ENCODE measurements around the gene MAN1A1.

Gene MAN1A1

DNA sequence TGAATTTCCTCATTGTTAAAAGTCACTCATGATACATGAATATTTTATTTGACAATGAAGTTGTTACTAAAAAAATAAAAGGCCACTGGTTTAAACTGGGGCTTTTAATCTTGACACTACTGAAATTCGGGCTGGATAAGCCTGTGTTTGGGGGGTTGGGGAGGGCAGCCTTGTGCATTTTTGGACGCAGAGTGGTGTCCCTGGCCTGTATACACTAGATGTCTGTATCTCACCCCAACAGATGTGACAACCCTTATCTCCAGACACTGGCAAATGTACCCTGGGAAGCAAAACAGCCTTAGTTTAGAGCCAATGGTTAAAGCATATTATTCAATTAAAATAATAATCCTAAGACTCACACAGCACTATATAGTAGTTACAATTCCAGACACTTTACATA, 24.8 kb downstream of the MAN1A1 start:
- no peak for DNase-seq

DNA sequence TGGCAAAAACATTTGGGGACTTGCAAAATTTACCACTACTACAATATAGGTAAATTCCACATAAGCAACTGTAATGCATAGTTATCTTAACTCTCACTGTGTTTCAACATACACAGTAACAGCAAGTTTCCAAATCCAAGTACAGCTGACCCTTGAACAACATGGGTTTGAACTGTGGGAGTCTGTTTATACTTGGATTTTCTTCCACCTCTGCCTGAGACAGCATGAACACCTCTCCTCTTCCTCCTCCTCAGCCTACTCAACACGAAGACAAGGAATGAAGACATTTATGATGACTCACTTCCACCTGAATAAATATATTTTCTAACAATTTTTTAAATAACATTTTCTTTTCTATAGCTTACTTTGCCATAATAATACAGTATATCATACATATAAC, 25.6 kb downstream of the MAN1A1 start:
- no peak for DNase-seq

DNA sequence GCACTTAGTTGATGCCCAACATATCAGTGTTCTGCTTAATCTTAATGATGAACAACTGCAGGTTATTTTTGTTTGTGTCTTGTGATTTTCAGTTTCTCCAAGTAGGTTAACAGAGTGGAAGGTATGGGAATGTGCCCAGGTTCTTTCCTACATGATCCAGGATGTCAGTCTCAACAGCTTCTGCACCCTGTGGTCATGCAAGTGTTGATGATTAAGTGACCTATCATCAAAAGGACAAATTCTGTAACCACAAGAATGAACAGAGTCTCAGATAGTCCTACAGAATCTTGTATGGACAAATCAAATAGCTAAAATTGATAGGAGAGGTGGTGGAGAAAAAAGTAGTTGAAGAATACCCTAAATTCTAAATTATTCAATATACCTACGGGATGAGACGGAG, 26.1 kb downstream of the MAN1A1 start:
- no peak for DNase-seq

DNA sequence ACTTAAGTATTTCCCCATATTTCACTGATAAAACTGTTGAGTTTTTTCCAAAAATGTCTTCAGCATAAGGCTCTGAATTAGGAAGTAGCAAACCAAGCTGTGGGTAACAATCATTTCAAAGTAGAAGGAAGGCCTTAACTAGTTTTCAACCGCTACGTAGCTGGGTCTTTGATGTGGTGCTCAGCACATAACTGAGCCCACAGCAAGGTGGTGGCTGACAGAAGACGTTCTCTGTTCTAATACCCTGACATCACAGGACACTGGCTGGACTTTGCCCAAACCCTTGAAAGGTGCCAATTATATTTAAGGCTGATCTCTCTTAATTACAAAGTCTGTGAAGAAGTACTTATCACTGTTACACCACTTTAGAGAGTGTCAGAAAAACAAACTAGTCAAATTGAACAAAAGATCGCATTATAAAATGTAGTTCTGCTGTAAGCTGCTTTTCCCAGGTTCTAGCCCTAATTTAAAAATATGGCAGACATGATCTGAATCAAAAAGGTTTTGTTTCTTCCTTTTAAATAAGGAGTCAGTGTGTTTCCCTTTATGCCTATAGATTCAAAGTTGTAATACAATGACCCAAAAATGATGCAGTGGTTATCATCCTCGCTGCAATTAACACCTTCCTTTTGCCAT, 26.7 kb downstream of the MAN1A1 start:
- no peak for DNase-seq

DNA sequence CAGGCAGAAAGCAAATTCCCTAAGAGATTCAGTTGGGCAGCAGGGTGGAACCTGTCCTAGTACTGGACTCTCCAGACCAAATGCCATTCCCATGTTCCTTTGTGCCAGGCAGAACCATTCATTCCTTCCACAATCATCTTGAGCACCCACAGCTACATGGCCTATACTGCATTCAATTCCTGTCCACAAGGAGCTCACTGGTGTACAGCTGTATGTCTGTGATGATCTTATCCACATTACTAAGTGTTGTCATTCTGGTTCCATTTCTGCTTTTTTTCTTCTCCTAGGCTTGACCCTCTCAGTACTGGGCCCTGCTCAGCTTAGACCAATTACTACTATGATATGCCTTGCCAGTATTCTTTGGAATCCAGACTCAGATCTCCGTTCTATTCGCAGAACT, 27.5 kb downstream of the MAN1A1 start:
- no peak for DNase-seq

DNA sequence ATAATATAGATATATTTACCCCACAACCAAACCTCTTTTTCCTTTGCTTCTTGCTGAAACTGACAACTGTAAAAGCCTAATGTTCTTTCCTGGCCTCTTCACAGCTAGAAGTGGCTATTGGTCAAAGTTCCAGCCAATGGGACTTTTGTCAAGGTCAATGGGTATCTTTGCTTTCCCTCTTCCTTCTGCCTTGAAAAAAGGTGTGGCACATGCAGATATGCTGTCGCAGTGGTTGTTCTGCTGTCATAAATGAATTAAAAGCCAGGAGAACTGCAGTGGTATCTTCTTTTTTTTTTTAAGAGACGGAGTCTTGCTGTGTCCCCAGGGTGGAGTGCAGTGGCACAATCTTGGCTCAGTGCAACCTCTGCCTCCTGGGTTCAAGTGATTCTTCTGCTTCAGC, 29.9 kb downstream of the MAN1A1 start:
- no peak for DNase-seq

DNA sequence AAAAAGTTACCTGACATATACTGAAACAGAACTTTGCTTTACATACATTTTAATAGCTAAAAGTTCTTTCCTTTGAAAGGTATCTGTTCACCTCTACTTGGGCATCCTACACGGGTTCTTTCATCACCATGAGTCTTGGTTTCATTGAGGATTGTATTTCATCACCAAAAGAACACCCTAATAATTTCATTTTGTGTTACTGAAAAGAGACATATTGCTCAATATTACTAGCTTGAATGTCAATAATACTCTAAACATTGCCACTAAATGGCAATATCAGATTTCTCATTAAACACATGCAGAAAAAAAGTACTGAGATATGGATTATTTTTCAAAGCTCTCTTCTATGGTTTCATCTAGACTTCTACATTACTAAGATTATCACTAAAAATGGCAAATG, 30.8 kb downstream of the MAN1A1 start:
- no peak for DNase-seq

DNA sequence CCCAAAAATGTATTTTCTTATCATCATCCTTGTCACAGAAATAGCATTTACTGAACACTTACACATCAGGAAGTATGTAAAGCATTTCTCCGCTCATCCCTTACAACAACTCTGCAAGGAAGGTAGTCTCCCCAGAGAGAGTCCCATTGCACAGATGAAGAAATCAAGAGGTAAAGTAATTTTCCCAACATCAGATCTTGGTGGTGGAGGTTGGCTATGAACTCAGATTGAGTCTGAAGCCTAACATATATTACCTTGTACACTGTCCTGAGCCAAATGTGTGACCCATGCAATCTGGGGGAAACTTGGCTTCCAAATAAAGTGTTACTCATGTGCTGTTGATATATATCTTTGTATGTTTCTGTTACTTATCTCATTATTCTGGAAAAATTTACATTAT, 31.4 kb downstream of the MAN1A1 start:
- DNase-seq: no peak

DNA sequence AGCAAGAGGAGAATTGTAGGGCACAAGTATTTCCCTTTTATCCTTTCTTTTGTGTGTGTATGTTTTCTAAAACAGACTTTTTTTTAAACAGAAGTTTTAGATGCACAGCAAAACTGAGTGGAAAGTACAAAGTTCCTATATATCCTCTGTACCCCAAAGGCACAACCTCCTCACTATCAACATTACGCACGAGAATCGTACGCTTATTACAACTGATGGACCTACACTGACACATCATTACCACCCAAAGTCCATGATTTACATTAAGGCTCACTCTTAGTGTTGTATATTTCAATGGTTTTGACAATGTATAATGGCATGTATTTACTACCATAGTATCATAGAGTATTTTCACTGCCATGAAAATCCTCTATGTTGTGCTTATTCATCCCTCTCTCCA, 32.6 kb downstream of the MAN1A1 start:
- DNase-seq: no peak

DNA sequence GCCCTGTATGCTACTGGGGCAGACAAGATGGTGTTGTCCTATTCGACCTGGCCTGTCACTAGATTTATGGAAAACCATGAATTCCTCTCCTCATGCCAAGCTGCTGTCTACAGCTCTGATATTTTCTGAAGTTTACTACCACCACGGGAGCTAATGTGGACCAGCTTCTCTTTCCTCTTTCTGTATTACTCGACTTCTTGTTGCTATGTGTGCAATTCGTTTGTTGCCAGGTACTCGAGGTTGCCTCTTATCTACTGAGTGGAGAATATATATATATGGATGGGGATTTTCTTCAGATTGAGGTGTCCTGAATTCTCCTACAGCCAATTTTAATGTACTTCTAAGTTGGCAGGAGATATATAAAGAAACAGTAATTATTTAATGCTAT, 34.7 kb downstream of the MAN1A1 start:
- DNase-seq: no peak

DNA sequence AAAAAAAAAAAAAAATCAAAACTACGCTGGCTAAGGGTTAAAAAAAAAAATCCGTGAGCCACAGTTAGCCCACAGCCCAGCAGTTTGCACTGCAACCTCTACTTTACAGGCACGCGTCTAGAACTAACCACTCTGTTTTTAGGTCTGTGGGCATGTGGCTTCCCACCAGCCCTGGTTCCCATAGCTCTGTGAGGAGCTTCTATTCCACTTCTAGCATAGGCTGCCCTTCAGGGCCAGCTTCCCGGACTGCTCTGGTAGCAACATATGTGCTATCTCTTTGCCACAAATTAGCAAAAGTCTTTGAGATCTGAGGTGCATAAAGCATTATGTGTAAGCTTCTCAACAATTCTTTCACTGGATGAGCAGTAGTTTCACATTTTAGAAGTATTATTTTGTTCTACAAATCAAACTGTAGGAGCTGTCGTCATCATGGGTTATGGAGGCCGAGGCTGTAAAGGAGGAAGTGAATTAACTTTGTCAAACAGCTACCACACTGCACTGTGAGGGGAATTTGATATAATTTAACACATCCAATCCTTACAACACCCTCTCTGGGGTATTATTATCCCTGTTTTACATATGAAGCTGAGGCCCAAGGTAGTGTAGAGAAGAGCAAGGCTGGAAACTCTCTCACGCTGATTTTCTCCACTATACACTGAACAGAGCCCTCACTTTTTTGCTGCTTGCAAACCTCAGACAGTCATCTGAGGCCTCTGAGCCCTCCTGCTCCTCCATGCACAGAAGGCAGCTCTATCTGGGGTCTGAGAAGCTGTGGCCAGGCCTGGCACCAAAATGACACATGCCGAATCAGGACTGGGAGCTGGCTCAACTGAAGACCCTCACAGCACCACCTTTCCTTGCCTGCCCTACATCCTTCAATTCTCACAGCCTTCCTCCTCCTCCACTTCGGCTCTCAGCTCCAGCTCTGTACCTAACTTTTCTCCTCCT, 35.4 kb downstream of the MAN1A1 start:
- no peak for DNase-seq

DNA sequence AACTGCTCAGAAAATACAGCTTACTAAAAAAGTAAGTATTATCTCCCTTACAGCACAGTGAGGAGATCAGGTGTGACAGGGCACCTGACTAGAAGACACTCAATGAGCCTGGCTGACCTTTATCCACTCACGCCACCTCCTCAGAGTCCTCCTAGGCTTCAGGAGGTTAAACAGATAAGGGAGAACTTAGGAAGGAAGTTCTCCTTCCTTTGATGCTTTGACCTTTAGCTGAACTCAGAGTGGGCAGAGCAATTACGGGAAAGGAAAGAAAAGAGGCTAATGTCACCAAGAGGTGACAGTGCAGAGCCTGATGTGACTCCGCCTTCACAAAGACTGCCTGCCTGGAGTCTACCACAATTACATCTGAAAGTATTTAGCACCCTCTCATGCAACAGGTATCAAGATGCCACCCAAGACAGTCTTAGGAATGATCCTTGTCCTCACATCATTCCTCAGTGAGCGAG, 36.7 kb downstream of the MAN1A1 start:
- DNase-seq: no peak

DNA sequence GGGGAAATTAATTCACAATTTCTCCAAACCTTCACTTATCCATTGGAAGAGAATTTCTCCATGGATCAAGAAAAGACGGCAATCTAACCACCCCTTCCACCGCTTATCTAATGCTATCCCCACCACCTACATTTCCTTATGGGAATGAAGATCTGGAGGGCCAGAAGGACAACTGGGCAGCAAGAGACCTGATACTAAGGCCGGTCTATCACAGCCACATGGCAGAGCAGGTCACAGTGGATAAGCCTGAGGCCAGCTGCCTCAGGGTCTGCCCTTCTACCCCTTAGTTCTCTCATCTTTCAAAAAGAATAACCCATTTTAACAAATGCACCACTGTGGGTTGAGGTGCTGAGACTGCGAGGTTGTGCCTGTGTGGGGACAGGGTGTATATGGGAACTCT, 37.1 kb downstream of the MAN1A1 start:
- no peak for DNase-seq

DNA sequence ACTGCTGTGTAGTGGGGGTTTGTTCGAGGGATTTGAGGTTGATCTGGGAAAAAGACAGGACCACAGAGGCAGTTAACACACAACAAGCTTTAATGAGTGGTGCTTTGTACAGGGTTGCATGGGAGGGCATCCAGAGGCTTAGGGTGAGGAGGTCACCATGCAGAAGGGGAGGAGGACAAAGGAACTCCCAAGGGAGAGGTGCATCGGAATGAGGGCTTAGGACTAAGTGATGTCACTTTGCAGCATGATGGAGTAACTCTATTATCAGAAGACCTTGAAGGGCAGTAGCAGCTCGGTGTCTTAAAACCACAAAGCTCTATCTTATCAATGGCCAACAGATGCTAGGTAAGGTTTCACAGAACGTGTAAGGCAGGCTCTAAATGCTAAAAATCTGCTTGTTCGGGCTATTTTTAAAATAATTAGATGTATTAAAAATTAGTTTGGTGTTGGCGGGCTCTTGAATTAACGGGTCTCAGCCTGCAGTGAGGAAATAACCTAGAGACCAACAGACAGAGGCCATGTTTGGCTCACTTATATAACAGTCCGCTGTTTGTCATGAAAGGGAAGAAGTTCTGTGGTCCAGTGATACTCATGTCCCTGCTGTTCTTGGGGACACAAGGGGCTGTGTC, 37.9 kb downstream of the MAN1A1 start:
- DNase-seq: no peak

DNA sequence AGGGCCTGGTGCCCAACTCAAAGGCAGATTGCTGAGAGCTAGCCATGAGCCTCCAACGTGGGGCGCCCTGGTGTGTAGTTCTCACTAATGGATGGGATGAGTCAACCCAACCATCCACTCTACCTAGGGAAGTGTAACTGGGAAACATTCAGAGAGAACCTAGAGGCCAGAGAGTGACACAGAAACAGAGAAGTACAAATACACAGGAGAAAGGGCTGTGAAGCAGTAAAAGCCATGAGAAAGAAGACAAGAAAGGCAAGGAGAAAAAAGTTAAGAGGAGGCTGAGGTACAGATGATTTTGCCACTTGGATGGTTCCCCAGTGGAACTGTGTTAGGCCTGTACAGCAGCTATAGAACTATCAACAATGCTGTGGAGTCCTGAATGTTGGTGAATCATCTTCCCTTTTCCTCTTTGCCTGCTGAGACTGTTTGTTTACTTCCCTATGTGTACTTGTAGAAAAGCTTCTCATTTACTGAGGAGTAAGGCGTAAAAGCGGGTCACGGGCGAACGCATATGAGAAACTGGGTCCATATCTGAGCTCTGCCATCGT, 39.0 kb downstream of the MAN1A1 start:
- DNase-seq: no peak

DNA sequence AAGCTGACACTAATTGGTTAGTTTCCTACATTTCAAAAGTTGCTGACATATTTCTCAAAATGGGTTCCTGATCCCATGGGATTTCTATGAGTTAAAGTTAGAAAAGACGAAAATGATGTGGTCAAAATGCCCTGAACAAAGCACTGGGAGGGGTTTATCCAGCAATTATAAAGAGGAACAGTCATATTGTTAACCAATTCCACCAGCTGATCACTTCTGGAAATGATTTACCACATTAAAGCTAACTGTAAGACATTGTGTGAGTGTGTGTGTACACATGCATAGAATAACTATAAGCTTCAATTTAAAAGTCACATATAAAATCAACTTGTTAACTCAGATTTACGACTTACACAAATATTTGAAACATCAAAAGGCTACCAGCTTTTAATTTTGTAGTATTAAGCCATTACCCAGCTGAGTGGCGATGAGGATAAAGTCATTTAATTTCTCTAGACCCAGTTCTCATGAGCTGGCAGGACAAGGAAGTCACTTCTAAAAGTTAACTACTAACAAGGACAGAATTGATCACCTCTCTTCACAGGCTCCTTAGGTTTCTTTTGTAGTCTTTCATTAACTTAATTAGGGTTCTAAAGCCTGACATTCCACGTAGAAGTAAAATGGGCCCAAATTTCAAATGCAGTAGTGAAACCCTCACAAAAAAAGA, 40.4 kb downstream of the MAN1A1 start:
- no peak for DNase-seq

DNA sequence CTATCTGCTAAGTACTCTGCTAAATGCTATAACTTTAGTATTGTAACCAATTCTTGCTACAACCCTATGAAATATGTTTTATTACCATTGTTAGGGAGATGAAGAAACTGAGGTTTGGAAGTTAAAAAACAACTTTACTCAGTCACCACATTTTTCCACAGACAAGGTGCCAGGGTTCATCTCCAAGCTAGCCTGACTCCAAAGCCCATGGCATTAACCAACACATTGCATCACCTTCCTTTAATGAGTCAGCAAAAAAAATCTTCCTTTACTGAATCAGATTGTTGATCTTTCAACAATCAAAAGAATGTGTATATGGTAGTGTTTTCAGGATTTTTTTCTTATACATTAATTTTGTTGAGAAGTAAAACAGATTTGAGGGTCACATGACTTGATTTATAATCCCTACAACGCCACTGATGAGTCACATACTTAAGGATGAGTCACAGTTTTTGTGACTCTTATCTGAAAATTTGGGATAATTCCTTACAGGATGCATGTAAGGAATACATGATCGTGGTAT, 41.5 kb downstream of the MAN1A1 start:
- no peak for DNase-seq

DNA sequence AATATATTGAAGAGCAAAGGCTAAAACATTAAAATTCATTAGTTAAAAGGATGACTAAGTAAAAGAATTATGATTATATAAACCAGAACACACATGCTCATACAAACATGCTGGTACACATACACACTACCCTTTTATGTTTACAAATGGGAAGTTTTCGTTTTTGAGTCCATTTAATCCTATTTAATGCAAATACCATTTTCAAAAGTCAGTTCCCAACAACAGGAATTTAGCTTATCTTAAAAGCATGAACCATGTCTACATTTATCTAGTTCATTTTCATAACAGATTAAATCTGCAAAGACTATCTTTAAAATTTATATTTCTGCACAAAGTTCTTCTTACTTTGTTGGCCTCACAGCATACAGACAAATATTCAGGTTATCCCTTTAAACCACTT, 42.5 kb downstream of the MAN1A1 start:
- no peak for DNase-seq

DNA sequence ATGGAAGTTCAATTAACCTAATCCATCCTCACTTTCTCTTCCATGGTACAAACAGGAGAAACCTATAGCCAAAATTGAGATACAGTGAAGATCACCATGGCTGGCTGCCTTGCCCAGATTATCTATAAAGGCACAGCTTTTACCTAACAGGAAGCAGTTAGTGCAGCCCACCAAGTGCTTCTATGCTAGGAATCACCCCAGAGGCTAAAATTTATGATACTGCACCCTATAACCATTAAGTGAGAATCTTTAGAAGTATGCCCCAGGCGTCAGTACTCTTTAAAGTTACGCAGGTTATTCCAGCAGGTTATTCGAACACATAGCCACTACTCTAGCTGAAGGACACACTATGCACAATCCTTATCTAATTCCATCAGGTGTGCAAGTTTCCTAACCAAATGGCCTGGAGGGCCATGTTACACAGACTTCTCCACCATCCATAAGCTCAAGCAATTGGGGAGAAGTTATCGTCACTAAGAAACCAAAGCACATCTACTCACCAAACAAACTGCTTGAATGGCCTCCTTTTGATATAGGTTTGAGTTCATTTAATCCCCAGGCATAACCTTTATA, 43.1 kb downstream of the MAN1A1 start:
- no peak for DNase-seq

DNA sequence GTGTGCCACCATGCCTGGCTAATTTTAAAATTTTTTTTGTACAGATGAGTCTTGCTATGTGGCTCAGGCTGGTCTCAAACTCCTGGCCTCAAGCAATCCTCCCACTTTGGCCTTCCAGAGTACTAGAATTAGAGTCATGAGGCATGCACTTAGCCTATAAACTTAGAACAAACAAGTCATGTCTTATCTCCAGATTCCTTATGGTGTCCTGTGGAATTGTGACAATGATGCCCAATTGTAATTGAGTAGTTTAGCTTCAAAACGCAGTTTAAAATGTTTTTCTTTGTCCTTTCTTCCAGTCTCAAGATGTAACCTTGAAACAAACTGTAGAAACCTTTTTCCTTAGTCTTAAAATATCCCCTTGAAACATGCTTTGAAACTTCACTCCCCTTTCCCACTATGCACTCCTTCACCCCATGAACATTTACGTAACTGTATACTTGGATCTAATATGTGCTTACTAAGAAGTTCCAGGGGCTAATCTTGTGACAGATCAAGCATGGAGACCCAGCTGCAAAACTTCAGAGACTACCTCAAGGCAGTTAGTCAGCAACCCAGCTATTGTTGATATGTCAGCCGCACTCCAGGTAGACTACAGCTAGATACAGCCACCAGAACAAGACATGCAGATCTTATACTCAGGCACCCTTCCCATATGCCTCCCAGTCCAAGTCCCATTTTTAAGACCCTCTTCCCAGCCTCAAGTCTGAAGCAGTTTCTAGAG, 46.2 kb downstream of the MAN1A1 start:
- DNase-seq: no peak

DNA sequence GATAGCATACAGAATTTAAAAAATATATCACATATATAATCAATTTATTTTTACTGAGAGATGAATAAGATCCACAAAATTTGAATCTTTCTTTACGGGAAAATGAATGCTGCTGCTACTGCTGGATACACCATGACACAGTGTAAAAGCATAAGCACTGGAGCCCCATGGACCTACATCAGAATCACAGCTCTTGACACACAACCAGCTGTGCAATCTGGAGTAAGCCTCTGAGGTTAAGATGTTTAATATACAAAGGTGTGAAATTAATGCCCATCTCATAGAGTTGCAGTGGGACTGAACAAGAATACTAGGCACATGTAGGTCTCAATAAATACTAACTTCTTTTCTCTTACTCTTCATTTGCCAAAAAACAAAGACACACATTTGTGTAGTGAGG, 48.1 kb downstream of the MAN1A1 start:
- DNase-seq: no peak

DNA sequence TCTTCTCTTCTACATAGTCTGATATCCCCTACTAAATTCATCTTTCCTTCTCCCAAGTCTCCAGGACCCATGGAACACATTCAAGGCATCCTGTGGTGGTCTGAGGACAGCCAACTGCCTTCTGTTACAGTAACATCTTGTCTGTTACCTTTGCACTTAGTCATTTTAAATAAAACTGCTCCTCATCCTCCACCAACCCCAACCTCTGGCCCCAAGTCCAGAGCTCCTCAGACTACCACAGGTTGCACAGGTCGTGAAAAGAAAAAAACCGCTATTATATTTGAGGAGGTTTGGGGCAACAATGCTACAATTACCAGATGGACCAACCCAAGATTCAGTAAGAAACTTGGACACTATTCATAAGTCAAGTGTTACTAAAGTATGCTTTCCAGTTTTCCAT, 49.9 kb downstream of the MAN1A1 start:
- DNase-seq: no peak

All from NCI-H2227 treated with DMSO at 0.1 percent for 48 hours (cell line).